Neural cell (in vitro differentiated cells): Measurements from ENCODE around the gene PSIP1. TPM values are rescaled to one million over a fixed set of nuclear protein-coding genes. Genes with fewer than 3 reads are reported as not detected.

Experiments used
- H2AFZ ChIP-seq: fragments of 200-600, 300-800 bp; sonication (generic), shearing (Covaris generic); 2 replicates; pipeline ENCODE4 v1.6.0; 2014; ENCODE audit warnings: low read depth, mild to moderate bottlenecking, antibody characterized with exemption, low read length, moderate library complexity
- H3F3A ChIP-seq: fragments of 200-600 bp; shearing (Covaris generic); 2 replicates; pipeline ENCODE4 v1.6.1; 2016; ENCODE audit warnings: mild to moderate bottlenecking, moderate library complexity, mixed read lengths, antibody characterized with exemption, low read length; ENCODE audit not compliant: insufficient read depth, poor library complexity, severe bottlenecking
- H3K27ac ChIP-seq: fragments of 200-600, 300-800 bp; sonication (generic), shearing (Covaris generic); 2 replicates; pipeline ENCODE4 v1.5.1; 2014; ENCODE audit warnings: mild to moderate bottlenecking, low read length, moderate library complexity
- H3K27me3 ChIP-seq: fragments of 300-800, 200-600 bp; sonication (generic), shearing (Covaris generic); 2 replicates; pipeline ENCODE4 v1.6.0; 2014; ENCODE audit warnings: mild to moderate bottlenecking, low read depth, low read length, moderate library complexity; ENCODE audit not compliant: insufficient read depth
- H3K36me3 ChIP-seq: fragments of 300-800, 200-600 bp; sonication (generic), shearing (Covaris generic); 2 replicates; pipeline ENCODE4 v1.5.1; 2014; ENCODE audit warnings: mild to moderate bottlenecking, antibody characterized with exemption, low read length, moderate library complexity; ENCODE audit not compliant: insufficient read depth
- H3K4me2 ChIP-seq: fragments of 300-800, 200-600 bp; sonication (generic), shearing (Covaris generic); 2 replicates; pipeline ENCODE4 v1.6.0; 2014; ENCODE audit warnings: mild to moderate bottlenecking, low read length
- H3K4me3 ChIP-seq: fragments of 300-800, 200-600 bp; sonication (generic), shearing (Covaris generic); 2 replicates; pipeline ENCODE4 v1.5.1; 2014; ENCODE audit warnings: mild to moderate bottlenecking, low read length, moderate library complexity
- H3K79me2 ChIP-seq: fragments of 200-600 bp; shearing (Covaris generic); replicated peaks from 2 replicates; pipeline ENCODE4 v1.6.0; 2014; ENCODE audit warnings: mild to moderate bottlenecking, low read length, moderate library complexity; ENCODE audit not compliant: insufficient read depth
- H3K9ac ChIP-seq: fragments of 300-800, 200-600 bp; sonication (generic), shearing (Covaris generic); 2 replicates; pipeline ENCODE4 v1.6.1; 2016; ENCODE audit warnings: mild to moderate bottlenecking, low read length, mixed read lengths
- H3K9me2 ChIP-seq: fragments of 200-600 bp; shearing (Covaris generic); 2 replicates; pipeline ENCODE4 v1.6.1; 2016; ENCODE audit warnings: mild to moderate bottlenecking, low read length, mixed read lengths; ENCODE audit not compliant: insufficient read depth
- H3K9me3 ChIP-seq: fragments of 200-600, 300-800 bp; sonication (generic), shearing (Covaris generic); 2 replicates; pipeline ENCODE4 v1.6.1; 2016; ENCODE audit warnings: mild to moderate bottlenecking, mixed run types, low read length, moderate library complexity, mixed read lengths
- H4K20me1 ChIP-seq: fragments of 200-600 bp; shearing (Covaris generic); 2 replicates; pipeline ENCODE4 v1.6.1; 2016; ENCODE audit warnings: mild to moderate bottlenecking, mixed run types; ENCODE audit not compliant: insufficient read depth
- EP300 ChIP-seq: fragments of 450-650 bp; conservative IDR thresholded peaks from 2 replicates; pipeline ENCODE4 v1.6.1; 2014; ENCODE audit warnings: antibody characterized with exemption, mild to moderate bottlenecking, moderate library complexity; ENCODE audit not compliant: poor library complexity, severe bottlenecking
- EZH2 ChIP-seq: fragments of 200-600, 300-800 bp; shearing (Covaris generic), sonication (generic); IDR thresholded peaks from 2 replicates; pipeline ENCODE4 v1.6.1; 2014; ENCODE audit warnings: antibody characterized with exemption, low read length, borderline replicate concordance, mild to moderate bottlenecking; ENCODE audit not compliant: insufficient read depth, poor library complexity, severe bottlenecking
- MXI1 ChIP-seq: fragments of 450-650 bp; conservative IDR thresholded peaks from 2 replicates; pipeline ENCODE4 v1.6.1; 2014; ENCODE audit warnings: antibody characterized with exemption, mild to moderate bottlenecking; ENCODE audit not compliant: poor library complexity, severe bottlenecking
- POLR2AphosphoS5 ChIP-seq: IDR thresholded peaks from 2 replicates; pipeline ENCODE4 v1.6.1; 2012
- RAD21 ChIP-seq: fragments of 450-650 bp; conservative IDR thresholded peaks from 2 replicates; pipeline ENCODE4 v1.6.1; 2014; ENCODE audit warnings: antibody characterized with exemption, mild to moderate bottlenecking, moderate library complexity
- SMC3 ChIP-seq: fragments of 450-650 bp; conservative IDR thresholded peaks from 2 replicates; pipeline ENCODE4 v1.6.1; 2014; ENCODE audit warnings: antibody characterized with exemption, mild to moderate bottlenecking, moderate library complexity; ENCODE audit not compliant: poor library complexity
- TAF1 ChIP-seq: IDR thresholded peaks from 2 replicates; pipeline ENCODE4 v1.6.1; 2012; ENCODE audit warnings: low read depth
- polyA plus RNA-seq: library from polyadenylated mRNA; depleted of rRNA; stranded (reverse); fragments of >200 nt; gene quantifications from 2 replicates; pipeline ENCODE4 v1.2.3, GENCODE V29; 2014
- TF ChIP-seq, protein P1 (sequence below): IDR thresholded peaks from 2 replicates; pipeline ENCODE4 v1.6.1; 2012; ENCODE audit warnings: borderline replicate concordance
- TF ChIP-seq, protein P2 (sequence below): fragments of 450-650 bp; IDR thresholded peaks from 2 replicates; pipeline ENCODE4 v1.5.1; 2014; ENCODE audit warnings: antibody characterized with exemption, mild to moderate bottlenecking, moderate library complexity; ENCODE audit not compliant: poor library complexity, severe bottlenecking

The PSIP1 gene
- polyA plus RNA-seq, 1 donor from 2014 or later: 339 TPM

- no peak overlapping the region for H2AFZ ChIP-seq
Observed at GRCh38 chr9:15420796-15421195, 90.0 kb downstream of the PSIP1 start.

DNA sequence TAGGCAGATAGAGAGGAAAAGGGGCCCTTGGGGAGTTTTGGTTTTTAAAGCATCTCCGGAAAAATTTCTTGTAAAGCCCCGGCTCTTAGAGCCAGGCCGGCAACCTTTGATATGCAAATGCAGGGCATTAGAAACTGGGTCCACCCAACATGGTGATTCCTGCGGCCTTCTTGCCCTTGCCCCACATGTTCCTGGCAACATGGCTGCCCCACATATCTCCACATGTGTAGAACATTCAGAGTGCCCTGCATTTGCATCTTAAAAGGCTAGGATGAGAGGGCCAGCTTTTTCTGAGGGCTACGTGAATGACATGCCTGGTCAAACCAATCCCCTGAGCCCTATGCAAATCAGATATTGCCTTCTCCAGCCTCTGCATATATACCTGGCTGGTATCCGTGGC is 93.1 kb downstream of the PSIP1 start:
- no peaks in the 10 kb centered on the region for H3K9me2 ChIP-seq
- H3F3A ChIP-seq: no peaks in the 10 kb centered on the region
- no peaks in the 10 kb centered on the region for H3K79me2 ChIP-seq
- no peaks in the 10 kb centered on the region for H3K36me3 ChIP-seq
- H2AFZ ChIP-seq: no peak overlapping the region
- H3K4me2 ChIP-seq: no peak overlapping the region
- H4K20me1 ChIP-seq: no peaks in the 10 kb centered on the region
- H3K4me3 ChIP-seq: no peak overlapping the region
- no peak overlapping the region for H3K27ac ChIP-seq
- no peak overlapping the region for H3K9ac ChIP-seq
- no peaks in the 10 kb centered on the region for H3K9me3 ChIP-seq
- no peaks in the 10 kb centered on the region for H3K27me3 ChIP-seq
- TF ChIP-seq SMC3 (no peak), POLR2AphosphoS5 (no peak), EZH2 (no peak), MXI1 (no peak), RAD21 (no peak), TAF1 (no peak), EP300 (no peak)
- TF ChIP-seq, protein P1, sequence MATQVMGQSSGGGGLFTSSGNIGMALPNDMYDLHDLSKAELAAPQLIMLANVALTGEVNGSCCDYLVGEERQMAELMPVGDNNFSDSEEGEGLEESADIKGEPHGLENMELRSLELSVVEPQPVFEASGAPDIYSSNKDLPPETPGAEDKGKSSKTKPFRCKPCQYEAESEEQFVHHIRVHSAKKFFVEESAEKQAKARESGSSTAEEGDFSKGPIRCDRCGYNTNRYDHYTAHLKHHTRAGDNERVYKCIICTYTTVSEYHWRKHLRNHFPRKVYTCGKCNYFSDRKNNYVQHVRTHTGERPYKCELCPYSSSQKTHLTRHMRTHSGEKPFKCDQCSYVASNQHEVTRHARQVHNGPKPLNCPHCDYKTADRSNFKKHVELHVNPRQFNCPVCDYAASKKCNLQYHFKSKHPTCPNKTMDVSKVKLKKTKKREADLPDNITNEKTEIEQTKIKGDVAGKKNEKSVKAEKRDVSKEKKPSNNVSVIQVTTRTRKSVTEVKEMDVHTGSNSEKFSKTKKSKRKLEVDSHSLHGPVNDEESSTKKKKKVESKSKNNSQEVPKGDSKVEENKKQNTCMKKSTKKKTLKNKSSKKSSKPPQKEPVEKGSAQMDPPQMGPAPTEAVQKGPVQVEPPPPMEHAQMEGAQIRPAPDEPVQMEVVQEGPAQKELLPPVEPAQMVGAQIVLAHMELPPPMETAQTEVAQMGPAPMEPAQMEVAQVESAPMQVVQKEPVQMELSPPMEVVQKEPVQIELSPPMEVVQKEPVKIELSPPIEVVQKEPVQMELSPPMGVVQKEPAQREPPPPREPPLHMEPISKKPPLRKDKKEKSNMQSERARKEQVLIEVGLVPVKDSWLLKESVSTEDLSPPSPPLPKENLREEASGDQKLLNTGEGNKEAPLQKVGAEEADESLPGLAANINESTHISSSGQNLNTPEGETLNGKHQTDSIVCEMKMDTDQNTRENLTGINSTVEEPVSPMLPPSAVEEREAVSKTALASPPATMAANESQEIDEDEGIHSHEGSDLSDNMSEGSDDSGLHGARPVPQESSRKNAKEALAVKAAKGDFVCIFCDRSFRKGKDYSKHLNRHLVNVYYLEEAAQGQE: no peak
- TF ChIP-seq, protein P2, sequence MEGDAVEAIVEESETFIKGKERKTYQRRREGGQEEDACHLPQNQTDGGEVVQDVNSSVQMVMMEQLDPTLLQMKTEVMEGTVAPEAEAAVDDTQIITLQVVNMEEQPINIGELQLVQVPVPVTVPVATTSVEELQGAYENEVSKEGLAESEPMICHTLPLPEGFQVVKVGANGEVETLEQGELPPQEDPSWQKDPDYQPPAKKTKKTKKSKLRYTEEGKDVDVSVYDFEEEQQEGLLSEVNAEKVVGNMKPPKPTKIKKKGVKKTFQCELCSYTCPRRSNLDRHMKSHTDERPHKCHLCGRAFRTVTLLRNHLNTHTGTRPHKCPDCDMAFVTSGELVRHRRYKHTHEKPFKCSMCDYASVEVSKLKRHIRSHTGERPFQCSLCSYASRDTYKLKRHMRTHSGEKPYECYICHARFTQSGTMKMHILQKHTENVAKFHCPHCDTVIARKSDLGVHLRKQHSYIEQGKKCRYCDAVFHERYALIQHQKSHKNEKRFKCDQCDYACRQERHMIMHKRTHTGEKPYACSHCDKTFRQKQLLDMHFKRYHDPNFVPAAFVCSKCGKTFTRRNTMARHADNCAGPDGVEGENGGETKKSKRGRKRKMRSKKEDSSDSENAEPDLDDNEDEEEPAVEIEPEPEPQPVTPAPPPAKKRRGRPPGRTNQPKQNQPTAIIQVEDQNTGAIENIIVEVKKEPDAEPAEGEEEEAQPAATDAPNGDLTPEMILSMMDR: no peak

More at GRCh38 chr9:15420796-15421195, 90.0 kb downstream of the PSIP1 start:
- Histone ChIP-seq H3F3A (no peaks in the 10 kb centered on the region), H3K27me3 (no peaks in the 10 kb centered on the region), H3K27ac (no peak overlapping the region), H3K4me2 (no peak overlapping the region), H3K4me3 (no peak overlapping the region), H4K20me1 (no peaks in the 10 kb centered on the region), H3K9me2 (no peaks in the 10 kb centered on the region), H3K79me2 (peaks cover 31% of the 10 kb centered on the region), H3K36me3 (no peaks in the 10 kb centered on the region), H3K9ac (no peak overlapping the region), H3K9me3 (no peaks in the 10 kb centered on the region)
- TF ChIP-seq TAF1 (no peak), MXI1 (no peak), SMC3 (no peak), POLR2AphosphoS5 (no peak), EZH2 (no peak), EP300 (no peak), RAD21 (no peak)
- TF ChIP-seq, protein P2: no peak
- TF ChIP-seq, protein P1: no peak
